ENCODE results near the gene IQUB. TPM values are rescaled to one million over a fixed set of nuclear protein-coding genes. Genes with fewer than 3 reads are reported as not detected.
A peak's percentile ranks its signal among the peaks of the same experiment; 100 is the strongest.
"Not testable (repeated sequence)": the region's sequence is repeated elsewhere in the genome, so short reads cannot be mapped to it uniquely, and the experiment has no call there.

Gene IQUB
- total RNA-seq, 2 experiments from 2014 or later, result 0.07 TPM; not detected in 1

DNA sequence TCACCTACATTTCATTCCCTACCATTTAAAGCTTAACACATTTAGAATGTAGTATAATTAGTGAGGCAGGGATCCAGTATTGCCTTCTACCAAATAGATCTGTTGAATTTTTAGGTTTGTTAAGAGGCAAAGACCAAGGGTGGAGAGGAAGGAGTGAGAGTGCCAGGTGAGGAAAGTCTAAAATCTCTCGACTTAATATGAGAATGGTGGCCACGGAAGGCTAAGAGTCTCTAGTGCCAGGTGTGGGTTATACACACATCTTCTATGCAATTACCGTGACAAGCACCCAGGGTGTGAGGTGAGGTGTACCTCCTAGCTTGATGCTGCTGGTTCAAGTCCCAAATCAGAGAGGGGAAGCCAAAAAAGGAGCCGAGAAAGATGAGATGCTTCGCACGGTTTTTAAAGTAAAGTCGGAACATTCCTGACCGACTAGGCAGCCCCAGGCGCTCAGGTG is 439 bp downstream of the IQUB start:
- H3K27me3 Mint-ChIP-seq, result peaks cover 25% of the 10 kb centered on the region
- CTCF ChIA-PET, result interaction anchor here (3.0 kb wide), 1 partner anchor 39 kb away, joined by 22 read pairs; no protein-coding TSS in a partner anchor
- H3K9me3 Mint-ChIP-seq (ENCODE audit: low read depth), result no peaks in the 10 kb centered on the region
- H3K27ac Mint-ChIP-seq, result no peak overlapping the region
- no peak for DNase-seq
- H3K4me3 Mint-ChIP-seq, result peak overlapping the region; percentile 90
- peak; percentile 1 for ATAC-seq
- H3K4me1 Mint-ChIP-seq, result peaks cover 26% of the 10 kb centered on the region
- H3K36me3 Mint-ChIP-seq, result peaks cover 2% of the 10 kb centered on the region

DNA sequence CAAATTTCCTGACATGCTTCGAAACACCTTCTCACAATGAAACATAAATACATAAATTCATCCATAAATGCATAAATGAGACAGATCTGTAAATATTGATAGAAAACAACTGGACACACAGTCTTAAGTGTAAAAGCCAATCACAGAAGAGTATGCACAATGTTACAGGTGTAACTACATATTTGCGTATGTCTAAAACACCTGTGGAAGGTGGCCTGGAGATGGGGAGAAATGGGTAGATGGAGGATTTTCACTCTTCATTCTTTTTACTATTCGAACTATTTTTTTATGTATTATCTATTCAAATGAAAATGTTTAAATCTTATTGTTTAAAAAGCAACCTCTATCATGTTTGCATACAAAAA is 860 bp downstream of the IQUB start:
- H3K4me3 Mint-ChIP-seq, result peak overlapping the region; percentile 90
- H3K9me3 Mint-ChIP-seq (ENCODE audit: low read depth), result no peaks in the 10 kb centered on the region
- peaks cover 26% of the 10 kb centered on the region for H3K4me1 Mint-ChIP-seq
- CTCF ChIA-PET, result interaction anchor here (3.0 kb wide), 1 partner anchor 39 kb away, joined by 22 read pairs; no protein-coding TSS in a partner anchor
- no peak for ATAC-seq
- H3K27ac Mint-ChIP-seq, result no peak overlapping the region
- H3K27me3 Mint-ChIP-seq, result peaks cover 25% of the 10 kb centered on the region
- DNase-seq, result no peak
- peaks cover 2% of the 10 kb centered on the region for H3K36me3 Mint-ChIP-seq

DNA sequence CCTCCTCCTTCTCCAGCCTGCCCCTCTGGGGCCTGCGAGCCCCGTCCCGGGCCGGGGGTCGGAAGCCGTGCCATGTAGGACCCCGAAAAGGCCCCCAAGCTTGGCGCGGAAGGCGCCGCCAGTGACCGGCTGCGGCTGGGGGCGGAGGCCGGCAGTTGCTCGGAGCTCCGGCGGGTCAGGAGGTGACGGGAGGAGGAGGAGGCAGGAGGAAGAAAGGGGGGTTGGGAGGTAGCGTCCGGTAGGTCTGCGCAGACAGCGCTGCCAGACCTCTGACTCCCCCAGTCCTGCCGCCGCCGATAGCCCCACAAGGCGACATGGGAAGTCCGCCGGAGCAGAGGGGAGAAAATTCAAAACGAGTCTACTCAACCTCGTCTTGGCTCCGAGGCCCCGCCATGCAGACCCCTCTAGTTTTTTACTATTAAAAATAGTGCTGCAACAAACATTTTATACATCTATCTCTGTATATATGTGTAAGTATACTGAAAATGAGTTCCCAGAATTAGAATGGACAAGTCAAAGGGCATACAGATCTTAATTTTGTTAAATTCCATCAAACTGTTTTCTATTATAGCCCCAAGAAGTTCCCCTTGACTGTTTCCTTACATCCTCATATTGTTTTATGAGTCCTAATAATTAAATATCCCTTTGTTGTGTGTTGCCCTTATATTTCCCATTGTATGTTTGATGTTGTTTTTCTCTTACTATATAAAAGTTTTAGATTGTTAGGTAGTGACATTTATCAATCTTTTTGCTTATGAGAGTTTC is 1.4 kb downstream of the IQUB start:
- CTCF ChIA-PET, result interaction anchor here (3.0 kb wide), 1 partner anchor 38 kb away, joined by 22 read pairs; no protein-coding TSS in a partner anchor
- not testable (repeated sequence) for H3K9me3 Mint-ChIP-seq (ENCODE audit: low read depth); H3K36me3 Mint-ChIP-seq; H3K27ac Mint-ChIP-seq
- Mint-ChIP-seq H3K4me1 (peaks cover 21% of the 10 kb centered on the region), H3K4me3 (peak overlapping the region; percentile 50), H3K27me3 (peaks cover 25% of the 10 kb centered on the region)
- peak; percentile 56 for DNase-seq
- peak; percentile 34 for ATAC-seq

DNA sequence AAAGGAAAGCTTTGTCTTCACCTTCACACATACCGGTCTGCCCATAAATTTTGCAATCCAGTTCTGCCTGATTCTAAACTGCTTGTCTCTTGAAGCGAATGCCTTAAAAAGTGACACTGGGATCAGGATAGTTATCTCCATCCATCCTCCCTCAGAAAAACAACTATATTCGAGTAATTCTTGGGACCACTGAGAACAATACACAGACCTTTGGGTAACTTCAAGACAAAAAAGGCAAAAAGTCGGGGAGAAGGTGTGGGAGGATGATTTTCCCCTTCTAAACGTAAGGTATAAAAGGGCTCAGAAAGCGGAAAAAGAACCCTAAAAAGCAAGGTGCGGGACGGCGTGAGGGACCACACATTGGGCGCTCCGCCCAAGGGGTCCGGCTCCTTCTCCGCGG is 2.1 kb downstream of the IQUB start:
- Mint-ChIP-seq H3K4me3 (peak overlapping the region; percentile 55), H3K4me1 (peaks cover 20% of the 10 kb centered on the region), H3K27me3 (peaks cover 25% of the 10 kb centered on the region)
- ATAC-seq; H3K36me3 Mint-ChIP-seq; CTCF ChIA-PET; H3K27ac Mint-ChIP-seq; DNase-seq; H3K9me3 Mint-ChIP-seq (ENCODE audit: low read depth): not testable (repeated sequence)

DNA sequence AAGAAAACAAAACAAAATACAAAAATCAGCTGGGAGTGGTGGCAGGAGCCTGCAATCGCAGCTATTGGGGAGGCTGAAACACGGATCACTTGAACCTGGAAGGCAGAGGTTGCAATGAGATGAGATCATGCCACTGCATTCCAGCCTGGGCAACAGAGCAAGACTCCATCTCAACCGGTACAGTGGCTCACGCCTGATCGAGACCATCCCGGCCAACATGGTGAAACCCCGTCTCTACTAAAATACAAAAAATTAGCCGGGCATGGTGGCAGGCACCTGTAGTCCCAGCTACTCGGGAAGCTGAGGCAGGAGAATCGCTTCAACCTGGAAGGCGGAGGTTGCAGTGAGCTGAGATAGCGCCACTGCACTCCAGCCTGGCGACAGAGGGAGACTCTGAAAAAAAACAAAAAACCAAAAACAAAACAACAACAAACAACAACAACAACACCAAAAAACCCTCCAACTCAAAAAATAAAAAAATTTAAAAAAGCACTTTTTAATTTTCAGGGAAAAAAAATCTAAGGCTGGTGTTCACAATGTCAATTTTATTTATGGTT is 4.3 kb downstream of the IQUB start:
- CTCF ChIA-PET; H3K27ac Mint-ChIP-seq; H3K4me3 Mint-ChIP-seq; DNase-seq; H3K36me3 Mint-ChIP-seq; ATAC-seq; H3K9me3 Mint-ChIP-seq (ENCODE audit: low read depth): not testable (repeated sequence)
- Mint-ChIP-seq H3K4me1 (peaks cover 17% of the 10 kb centered on the region), H3K27me3 (peaks cover 25% of the 10 kb centered on the region)

DNA sequence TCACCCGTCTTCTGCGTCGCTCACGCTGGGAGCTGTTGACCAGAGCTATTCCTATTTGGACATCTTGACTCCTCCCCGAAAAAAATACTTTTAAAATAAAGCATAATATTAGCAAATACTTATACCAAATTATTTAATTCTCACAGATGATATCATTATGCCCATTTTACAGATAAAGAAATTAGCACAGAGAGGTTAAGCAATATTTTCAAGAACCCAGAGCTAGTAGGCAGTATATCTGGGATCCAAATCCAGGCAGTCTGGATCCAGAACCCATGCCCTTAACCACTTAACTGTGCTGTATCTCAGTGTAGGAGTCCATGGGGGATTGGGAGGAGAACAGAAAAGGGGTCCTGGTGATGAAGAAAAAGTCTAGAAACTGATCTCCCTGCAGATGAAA is 6.1 kb downstream of the IQUB start:
- H3K4me3 Mint-ChIP-seq, result no peak overlapping the region
- DNase-seq (no peak), ATAC-seq (no peak)
- H3K9me3 Mint-ChIP-seq (ENCODE audit: low read depth), result no peaks in the 10 kb centered on the region
- no peaks in the 10 kb centered on the region for H3K36me3 Mint-ChIP-seq
- H3K4me1 Mint-ChIP-seq, result peaks cover 5% of the 10 kb centered on the region
- H3K27ac Mint-ChIP-seq, result no peak overlapping the region
- H3K27me3 Mint-ChIP-seq, result peaks cover 14% of the 10 kb centered on the region
- CTCF ChIA-PET, result no interaction called here

DNA sequence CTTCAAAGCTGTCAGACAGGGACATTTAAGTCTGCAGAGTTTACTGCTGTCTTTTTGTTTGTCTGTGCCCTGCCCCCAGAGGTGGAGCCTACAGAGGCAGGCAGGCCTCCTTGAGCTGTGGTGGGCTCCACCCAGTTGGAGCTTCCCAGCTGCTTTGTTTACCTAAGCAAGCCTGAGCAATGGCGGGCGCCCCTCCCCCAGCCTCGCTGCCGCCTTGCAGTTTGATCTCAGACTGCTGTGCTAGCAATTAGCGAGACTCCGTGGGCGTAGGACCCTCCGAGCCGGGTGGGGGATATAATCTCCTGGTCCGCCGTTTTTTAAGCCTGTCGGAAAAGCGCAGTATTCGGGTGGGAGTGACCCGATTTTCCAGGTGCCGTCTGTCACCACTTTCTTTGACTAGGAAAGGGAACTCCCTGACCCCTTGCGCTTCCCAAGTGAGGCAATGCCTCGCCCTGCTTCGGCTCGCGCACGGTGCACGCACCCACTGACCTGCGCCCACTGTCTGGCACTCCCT is 6.6 kb downstream of the IQUB start:
- H3K4me1 Mint-ChIP-seq; ATAC-seq; H3K9me3 Mint-ChIP-seq (ENCODE audit: low read depth): not testable (repeated sequence)

DNA sequence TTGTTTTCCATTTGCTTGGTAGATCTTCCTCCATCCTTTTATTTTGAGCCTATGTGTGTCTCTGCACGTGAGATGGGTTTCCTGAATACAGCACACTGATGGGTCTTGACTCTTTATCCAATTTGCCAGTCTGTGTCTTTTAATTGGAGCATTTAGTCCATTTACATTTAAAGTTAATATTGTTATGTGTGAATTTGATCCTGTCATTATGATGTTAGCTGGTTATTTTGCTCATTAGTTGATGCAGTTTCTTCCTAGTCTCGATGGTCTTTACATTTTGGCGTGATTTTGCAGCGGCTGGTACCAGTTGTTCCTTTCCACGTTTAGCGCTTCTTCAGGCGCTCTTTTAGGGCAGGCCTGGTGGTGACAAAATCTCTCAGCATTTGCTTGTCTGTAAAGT is 7.9 kb downstream of the IQUB start:
- DNase-seq; H3K9me3 Mint-ChIP-seq (ENCODE audit: low read depth); H3K36me3 Mint-ChIP-seq; H3K4me3 Mint-ChIP-seq; H3K4me1 Mint-ChIP-seq; H3K27ac Mint-ChIP-seq; CTCF ChIA-PET; ATAC-seq; H3K27me3 Mint-ChIP-seq: not testable (repeated sequence)

More for the DNA sequence above, 6.6 kb downstream of the IQUB start:
- DNase-seq, H3K27ac Mint-ChIP-seq, H3K36me3 Mint-ChIP-seq, H3K4me3 Mint-ChIP-seq, CTCF ChIA-PET, H3K27me3 Mint-ChIP-seq: not testable (repeated sequence)

DNA sequence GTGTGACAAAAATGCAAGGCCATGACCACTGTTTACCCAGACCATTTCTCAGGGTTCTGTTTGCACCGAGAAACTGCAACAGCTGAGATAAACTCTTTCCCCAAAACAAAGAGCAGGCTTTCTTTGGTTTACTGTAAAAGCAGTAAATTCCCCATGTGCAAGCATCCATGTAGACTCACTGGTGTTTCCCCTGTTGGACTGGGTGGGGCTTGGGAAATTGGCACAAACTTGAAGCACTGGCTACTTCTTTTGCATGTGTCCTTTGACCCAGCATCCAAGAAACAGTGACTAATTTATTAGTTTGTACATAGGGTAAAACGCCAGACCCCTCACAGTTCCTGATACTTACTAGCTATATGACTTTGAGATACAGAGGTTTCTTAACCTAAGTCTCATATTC is 12.3 kb downstream of the IQUB start:
- no peak for DNase-seq
- Mint-ChIP-seq H3K9me3 (ENCODE audit: low read depth) (no peaks in the 10 kb centered on the region), H3K27ac (no peak overlapping the region), H3K4me1 (no peaks in the 10 kb centered on the region), H3K4me3 (no peak overlapping the region), H3K27me3 (peaks cover 4% of the 10 kb centered on the region), H3K36me3 (no peaks in the 10 kb centered on the region)
- ATAC-seq, result no peak
- CTCF ChIA-PET, result no interaction called here

DNA sequence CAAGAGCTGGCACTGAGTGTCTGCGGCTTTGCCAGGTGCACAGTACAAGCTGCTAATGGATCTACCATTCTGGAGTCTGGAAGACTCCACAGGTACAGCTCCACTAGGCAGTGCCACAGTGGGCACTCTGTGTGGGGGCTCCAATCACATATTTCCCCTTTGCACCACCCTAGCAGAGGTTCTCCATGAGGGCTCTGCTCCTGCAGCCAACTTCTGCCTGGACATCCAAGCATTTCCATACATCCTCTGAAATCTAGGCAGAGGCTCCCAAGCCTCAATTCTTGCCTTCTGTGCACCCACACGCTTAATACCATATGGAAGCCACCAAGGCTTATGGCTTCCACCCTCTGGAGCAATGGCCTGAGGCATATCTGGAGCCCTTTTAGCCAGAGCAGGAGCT is 29.2 kb downstream of the IQUB start:
- Mint-ChIP-seq H3K27me3 (peaks cover 5% of the 10 kb centered on the region), H3K4me1 (no peaks in the 10 kb centered on the region), H3K27ac (no peak overlapping the region), H3K36me3 (no peaks in the 10 kb centered on the region), H3K4me3 (no peak overlapping the region), H3K9me3 (ENCODE audit: low read depth) (no peaks in the 10 kb centered on the region)
- DNase-seq (no peak), ATAC-seq (no peak)
- CTCF ChIA-PET, result no interaction called here

DNA sequence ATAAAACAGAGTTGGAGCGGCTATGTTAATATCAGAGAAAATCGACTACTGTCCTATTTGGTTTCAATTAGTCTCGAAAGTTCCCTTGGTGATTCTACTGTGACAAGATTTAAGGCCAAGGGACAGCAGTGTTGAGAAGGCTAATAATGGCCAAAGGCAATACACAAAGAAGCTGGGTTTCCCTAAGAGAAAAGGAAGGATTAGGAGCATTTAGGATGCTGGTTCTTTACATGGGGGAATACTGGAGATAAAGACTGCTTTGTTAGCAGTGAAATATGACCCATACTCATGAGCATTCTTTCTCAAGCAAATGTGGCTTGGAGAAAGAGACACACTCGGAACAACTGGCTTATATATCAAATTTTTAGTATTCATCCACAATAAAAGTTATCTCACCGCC is 32.2 kb downstream of the IQUB start:
- no peaks in the 10 kb centered on the region for H3K4me1 Mint-ChIP-seq
- no peaks in the 10 kb centered on the region for H3K36me3 Mint-ChIP-seq
- no peak overlapping the region for H3K27ac Mint-ChIP-seq
- no peaks in the 10 kb centered on the region for H3K9me3 Mint-ChIP-seq (ENCODE audit: low read depth)
- CTCF ChIA-PET, result no interaction called here
- ATAC-seq (no peak), DNase-seq (no peak)
- H3K27me3 Mint-ChIP-seq, result peaks cover 17% of the 10 kb centered on the region
- no peak overlapping the region for H3K4me3 Mint-ChIP-seq

DNA sequence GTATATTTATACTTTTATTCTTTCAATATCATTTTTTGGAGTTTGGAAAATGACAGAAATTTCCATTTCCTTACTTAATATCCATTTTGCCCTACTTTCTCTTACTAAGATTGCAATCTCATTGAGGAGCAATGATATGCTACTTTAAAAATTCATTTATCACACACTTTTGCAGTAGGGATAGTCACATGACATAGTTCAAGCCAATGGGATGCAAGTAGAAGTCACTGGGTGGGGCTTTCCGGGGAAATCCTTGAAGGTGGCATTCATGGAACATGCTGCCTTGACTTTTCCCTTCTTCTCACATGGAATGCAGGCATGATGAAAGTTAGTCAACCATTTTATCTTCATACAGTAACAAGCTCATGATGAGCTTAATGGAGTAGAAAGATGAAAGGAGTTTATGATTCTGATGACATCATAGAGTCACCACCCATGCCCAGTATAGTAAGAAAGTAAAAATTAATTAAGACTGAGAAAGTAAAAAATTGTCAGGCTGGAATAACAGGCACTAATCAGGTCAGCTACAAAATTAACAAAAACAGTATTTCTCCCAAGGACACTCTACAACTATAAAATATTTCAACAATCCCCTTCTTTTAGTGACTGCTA is 33.4 kb downstream of the IQUB start:
- H3K4me1 Mint-ChIP-seq, result no peaks in the 10 kb centered on the region
- DNase-seq, result no peak
- H3K27ac Mint-ChIP-seq, result no peak overlapping the region
- no peaks in the 10 kb centered on the region for H3K9me3 Mint-ChIP-seq (ENCODE audit: low read depth)
- no peaks in the 10 kb centered on the region for H3K36me3 Mint-ChIP-seq
- H3K27me3 Mint-ChIP-seq, result peaks cover 20% of the 10 kb centered on the region
- ATAC-seq, result no peak
- CTCF ChIA-PET, result no interaction called here
- no peak overlapping the region for H3K4me3 Mint-ChIP-seq

DNA sequence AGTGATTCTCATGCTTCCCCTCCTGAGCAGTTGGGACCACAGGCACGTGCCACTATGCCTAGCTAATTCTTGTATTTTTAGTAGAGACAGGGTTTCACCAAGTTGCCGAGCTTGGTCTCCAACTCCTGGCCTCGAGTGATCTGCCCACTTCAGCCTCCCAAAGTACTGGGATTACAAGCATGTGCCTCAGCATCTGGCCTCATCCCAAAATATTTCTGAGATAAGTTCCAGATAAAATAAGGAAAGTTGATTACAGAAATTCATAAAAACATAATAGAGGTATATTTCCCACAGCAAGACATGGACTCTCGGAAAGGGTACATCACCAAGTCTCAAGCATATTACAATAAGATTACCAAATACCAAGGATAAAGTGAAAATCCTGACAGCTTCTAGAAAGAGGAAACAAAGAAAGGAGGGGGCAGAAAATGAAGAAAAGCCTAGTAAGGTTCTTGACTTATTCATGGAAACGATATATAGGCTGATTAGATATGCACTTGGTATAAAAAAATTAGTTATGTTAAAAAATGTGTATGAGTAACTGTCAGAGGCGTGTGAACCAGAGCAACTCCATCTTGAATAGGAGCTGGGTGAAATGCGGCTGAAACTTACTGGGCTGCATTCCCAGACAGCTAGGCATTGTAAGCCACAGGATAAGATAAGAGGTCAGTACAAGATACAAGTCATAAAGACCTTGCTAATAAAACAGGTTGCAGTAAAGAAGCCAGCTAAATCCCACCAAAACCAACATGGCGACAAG is 35.0 kb downstream of the IQUB start:
- Mint-ChIP-seq H3K4me3 (no peak overlapping the region), H3K27ac (no peak overlapping the region), H3K4me1 (no peaks in the 10 kb centered on the region), H3K27me3 (peaks cover 20% of the 10 kb centered on the region), H3K36me3 (no peaks in the 10 kb centered on the region), H3K9me3 (ENCODE audit: low read depth) (no peaks in the 10 kb centered on the region)
- CTCF ChIA-PET, result no interaction called here
- ATAC-seq (no peak), DNase-seq (no peak)
